ENCODE results near the gene RACGAP1.
A peak's percentile ranks its signal among the peaks of the same experiment; 100 is the strongest.
"Not testable (repeated sequence)": the region's sequence is repeated elsewhere in the genome, so short reads cannot be mapped to it uniquely, and the experiment has no call there.

Gene RACGAP1

DNA sequence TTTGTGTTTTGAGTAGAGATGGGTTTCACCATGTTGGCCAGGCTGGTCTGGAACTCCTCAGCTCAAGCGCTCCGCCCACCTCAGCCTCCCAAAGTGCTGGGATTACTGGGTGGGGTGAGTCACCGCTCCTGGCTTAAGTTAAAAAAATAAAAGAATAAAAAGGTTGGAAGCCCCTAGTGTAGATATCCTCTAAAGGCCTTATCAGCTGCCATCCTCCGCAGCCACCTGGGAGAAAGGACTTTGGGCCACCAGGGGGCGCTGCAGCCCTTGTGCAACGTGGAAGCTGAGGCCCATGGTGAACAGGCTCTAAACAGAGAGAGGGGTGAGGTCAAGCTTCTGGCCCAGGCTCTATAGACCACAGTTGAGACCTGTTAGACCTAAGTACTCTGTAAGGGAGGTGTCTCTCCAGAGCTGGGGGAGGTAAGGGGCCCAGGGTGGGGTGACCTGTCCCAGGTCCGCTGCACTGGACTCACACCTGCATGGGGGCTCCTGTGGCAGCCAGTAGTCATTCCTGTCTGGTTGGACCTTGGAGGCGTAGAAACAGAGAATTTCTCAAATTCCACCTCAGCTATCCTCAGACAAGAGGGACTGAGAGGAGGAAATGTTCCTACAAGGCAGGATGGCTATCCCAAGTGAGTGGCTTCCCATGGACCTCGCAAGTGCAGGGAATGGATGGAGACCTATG lies 14.0 kb upstream of the RACGAP1 start:
- DNase-seq: peak; percentile 66 to 97 (median 88)
- intact Hi-C loops (cut with DNase I): loop anchor here (1.0 kb wide), 2 partner anchors 17 to 31 kb away; no protein-coding TSS in a partner anchor

DNA sequence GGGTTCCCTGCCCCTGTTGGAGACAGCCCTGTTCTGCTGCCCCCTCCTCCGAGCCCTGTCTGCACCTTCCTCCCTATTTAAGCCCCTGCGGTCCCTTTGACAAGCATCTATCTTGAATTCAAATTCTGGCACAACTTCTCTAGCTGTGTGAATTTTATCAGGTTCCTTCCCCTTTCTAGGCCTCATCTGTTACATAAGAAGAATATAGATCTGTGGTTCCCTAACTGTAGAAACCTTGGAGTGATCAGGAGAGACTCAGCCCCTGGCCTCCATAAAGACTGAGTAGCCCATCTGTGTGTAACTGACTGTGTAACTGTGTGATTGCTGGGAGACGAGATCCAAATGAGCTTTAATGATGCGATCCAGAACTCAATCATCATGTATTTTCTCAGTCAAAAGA lies 13.0 kb upstream of the RACGAP1 start:
- intact Hi-C loops (cut with DNase I): no loop called here

DNA sequence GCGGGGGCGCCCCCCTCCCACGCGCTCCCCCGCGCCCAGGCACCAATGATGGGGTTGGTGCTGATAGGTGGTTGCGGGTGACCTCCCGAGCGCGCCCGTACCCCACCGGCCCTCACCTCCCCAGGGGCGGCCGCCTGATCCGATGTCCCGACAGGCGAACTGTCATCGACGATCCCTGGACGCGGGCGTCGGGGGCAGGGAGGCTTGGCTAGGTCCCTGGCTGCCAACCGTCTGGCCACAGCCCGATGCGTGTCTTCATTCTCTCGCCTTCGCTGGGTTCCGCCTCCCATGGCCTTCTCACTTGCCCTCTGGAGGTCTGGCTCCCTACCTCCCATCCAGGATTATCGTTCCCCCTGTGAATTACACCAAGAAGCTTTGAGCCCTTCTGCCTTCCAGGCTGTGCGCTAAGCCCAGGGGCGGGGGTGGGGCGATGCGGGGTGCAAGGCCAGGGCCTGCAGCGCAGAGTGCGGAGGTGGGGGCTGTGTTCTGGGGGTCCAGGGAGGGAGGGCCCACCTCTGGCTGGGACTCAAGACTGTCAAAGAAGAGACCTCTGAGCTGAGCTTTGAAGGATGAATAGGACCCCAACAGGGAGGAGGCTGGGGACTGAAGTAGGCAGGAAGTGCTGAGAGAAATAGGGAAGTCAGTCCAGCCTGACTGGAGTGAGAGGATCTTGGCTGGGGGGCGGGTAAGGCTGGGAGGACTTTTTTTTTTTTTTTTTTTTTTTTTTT lies 7.7 kb upstream of the RACGAP1 start:
- DNase-seq: peak in 1 of 10 donors; percentile 73
- intact Hi-C loops (cut with DNase I): no loop called here

More for the DNA sequence above, 13.0 kb upstream of the RACGAP1 start:
- DNase-seq: no peak

DNA sequence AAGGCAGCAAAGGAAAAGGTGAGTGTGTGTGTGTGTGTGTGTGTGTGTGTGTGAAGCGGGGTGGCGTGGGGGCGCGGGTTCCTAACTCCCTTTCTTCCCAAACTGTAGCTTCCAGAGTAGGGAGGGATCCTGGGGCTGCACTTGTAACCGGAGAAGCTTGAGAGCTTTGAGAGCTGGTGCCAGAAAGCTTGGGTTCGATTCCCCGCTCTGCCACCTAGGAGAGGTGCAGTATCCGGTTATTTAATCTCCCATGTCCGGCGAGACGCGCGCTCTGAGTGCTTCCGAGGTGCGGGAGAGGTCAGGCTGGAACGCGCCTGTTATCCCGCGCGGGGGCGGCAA lies 7.2 kb upstream of the RACGAP1 start:
- no peak for DNase-seq
- intact Hi-C loops (cut with DNase I): no loop called here

DNA sequence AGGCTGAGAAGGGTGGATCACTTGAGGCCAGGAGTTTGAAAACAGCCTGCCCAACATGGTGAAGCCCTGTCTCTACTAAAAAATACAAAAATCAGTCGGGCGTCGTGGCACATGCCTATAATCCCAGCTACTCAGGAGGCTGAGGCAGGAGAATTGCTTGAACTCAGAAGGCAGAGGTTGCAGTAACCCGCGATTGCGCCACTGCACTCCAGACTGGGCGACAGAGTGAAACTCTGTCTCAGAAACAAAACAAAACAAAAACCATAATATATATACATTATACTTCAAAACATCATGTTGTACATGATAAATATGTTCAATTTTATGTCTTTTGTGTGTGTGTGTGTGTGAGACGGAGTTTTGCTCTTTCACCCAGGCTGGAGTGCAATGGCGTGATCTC lies 5.2 kb upstream of the RACGAP1 start:
- DNase-seq; intact Hi-C loops (cut with DNase I): not testable (repeated sequence)

DNA sequence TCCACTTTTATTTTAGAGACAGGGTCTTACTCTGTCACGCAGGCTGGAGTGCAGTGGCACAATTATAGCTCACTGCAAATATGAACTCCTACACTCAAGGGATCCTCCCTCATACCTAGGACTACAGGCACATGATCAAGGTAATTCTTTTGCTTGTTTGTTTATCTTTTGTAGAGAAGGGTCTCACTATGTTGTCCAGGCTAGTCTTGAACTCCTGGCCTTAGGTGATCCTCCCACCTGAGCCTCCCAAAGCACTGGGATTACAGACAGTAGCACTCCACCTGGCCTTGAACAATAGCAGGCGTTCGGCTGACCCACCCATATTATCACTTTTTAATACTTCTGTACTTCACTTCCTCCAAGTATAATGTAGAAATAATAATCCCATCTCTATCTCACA lies 1.4 kb upstream of the RACGAP1 start:
- intact Hi-C loops (cut with DNase I): loop anchor here (5.0 kb wide), 1 partner anchor 44 kb away; no protein-coding TSS in a partner anchor
- no peak for DNase-seq

DNA sequence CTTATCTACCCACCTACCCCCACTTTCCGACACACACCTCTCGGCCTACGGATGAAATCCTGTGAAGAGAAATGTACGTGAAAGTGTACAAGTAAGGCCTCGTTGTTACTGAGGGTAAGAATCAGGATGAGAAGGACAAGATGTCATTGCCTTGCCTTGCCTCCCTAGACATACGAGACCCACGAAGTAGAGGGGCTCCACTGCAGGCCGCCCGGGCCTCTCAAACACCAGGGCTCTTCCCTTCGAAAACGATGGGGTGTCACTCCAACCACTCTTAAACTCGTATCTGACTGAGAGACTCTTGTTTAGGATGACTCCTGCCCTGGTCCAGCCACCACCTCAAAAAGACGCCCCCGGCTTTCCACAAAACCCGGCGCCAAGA lies 498 bp downstream of the RACGAP1 start:
- no peak for DNase-seq
- intact Hi-C loops (cut with DNase I): loop anchor here (5.0 kb wide), 2 partner anchors 33 to 42 kb away; partner anchors contain the start of gene ASIC1

DNA sequence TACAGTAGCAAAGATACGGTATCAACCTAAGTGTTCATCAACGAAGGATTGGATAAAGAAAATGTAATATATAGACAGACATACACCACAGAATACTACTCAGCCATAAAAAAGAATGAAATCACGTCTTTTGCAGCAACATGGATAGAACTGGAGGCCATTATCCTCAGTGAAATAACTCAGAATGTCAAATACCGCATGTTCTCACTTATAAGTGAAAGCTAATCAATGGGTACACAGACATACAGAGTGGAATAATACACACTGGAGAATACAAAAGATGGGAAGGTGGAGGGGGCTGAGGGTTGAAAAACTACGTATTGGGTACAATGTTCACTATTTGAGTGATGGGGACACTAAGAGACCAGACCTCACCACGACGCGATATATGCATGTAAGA lies 1.1 kb downstream of the RACGAP1 start:
- intact Hi-C loops (cut with DNase I): loop anchor here (5.0 kb wide), 1 partner anchor 33 kb away; the partner anchor contains the start of gene ASIC1
- no peak for DNase-seq

DNA sequence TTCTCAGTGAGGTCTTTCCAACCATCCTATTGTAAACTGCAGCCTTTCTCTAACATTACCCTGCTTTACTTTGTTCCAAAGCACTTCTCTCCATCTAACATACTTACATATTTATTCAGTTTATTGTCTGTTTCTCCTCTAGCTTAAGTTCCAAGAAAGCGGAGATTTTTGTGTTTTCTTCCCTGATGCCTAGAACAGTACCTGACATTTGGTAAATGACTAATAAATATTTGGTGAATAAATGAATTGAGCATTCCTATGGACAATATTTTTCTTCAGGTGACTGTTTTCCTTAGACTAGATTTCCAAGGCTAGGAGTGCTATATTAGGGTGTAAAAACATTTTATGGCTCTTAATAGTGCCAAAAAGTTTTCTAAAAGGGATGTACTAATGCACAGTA lies 2.4 kb downstream of the RACGAP1 start:
- intact Hi-C loops (cut with DNase I): loop anchor here (5.0 kb wide), 1 partner anchor 34 kb away; the partner anchor contains the start of gene ASIC1
- no peak for DNase-seq

DNA sequence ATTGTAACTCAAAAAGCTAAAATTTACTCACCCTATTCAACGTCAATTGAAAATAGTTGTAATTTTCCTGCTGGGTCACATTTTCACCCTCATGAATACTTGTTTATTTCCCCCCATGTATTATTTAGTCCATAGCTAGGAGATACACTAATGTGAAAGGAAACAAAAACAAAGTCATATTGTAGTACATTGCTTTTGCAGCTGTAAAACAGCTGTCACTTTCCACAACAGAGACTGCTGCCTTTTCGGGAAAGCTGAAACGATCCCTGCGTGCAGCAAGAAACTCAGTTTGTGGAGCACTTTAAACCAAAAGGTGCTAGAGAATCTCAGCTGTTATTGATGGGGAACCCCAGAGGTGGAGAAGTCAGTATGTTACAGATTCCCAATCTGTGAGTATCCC lies 4.3 kb downstream of the RACGAP1 start:
- DNase-seq: no peak
- intact Hi-C loops (cut with DNase I): loop anchor here (5.0 kb wide), 1 partner anchor 36 kb away; the partner anchor contains the start of gene ASIC1

DNA sequence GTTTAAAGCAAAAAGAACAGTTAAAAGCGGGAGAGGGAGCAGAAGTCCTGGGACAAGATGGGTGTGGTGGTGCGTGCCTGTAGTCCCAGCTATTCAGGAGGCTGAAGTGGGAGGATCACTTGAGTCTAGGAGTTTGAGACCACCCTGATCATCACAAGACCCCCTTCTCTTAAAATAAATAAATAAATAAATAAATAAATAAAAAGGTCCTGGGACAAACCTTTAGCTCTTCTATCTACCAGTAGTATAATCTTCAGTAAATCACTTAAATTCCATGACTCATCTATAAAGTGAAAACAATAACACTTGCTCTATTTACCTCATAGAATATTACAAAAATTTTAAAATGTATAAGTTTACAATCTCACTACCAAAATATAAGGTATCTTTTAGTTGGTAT lies 5.8 kb downstream of the RACGAP1 start:
- no peak for DNase-seq
- intact Hi-C loops (cut with DNase I): loop anchor here (5.0 kb wide), 1 partner anchor 47 kb away; the partner anchor contains the start of gene AQP6

DNA sequence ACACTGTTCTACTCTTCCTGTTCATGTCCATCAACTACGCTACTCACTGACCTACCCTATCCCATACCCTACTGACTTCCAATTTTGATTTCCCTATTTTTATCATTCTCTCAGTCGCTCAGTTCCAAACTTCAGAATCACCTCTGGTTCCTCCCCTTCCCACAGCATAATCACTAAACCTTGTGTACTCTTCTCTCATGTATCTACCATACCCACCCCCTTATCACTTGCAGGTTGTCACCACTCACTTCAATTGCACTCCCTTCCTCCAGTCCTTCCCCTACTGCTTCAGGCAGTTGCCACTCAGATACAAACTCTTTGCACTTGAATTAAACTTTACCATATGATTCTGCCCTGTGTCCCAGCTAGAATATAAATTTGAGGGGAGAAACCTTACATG lies 6.3 kb downstream of the RACGAP1 start:
- intact Hi-C loops (cut with DNase I): loop anchor here (5.0 kb wide), 1 partner anchor 47 kb away; the partner anchor contains the start of gene AQP6
- DNase-seq: no peak

DNA sequence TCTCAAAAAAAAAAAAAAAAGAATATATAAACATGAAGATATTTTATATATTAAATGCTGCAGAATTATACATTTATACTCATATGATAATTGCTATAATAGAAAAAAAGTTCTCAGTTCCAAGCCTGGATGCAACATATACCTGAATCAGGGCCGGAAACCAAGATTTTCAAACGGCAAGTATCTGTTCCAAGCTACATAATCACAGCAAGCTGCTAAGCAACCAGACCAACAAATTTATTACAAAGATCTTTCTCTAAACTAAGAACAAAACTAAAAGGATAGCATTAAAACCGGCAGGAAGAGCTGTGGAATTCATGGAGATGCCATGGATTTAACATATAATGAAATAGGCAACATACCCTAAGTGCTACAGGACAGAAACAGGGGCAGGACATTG lies 7.1 kb downstream of the RACGAP1 start:
- no peak for DNase-seq
- intact Hi-C loops (cut with DNase I): loop anchor here (5.0 kb wide), 1 partner anchor 46 kb away; the partner anchor contains the start of gene AQP6

DNA sequence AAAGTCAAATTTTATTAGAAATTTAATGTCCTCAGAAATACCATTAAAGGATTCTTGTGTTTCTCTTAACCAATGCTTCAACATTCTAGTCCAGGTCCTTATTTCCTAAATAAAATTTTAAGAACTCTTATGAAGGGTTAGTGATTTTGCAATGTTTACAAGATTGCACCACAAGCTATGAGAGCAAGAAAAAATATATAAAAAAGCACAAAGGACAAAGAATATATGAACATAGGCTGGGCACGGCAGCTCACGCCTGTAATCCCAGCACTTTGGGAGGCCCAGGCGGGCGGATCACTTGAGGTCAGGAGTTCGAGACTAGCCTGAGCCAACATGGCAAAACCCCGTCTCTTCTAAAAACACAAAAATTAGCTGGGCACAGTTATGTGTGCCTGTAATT lies 7.7 kb downstream of the RACGAP1 start:
- intact Hi-C loops (cut with DNase I): loop anchor here (5.0 kb wide), 1 partner anchor 45 kb away; the partner anchor contains the start of gene AQP6
- DNase-seq: no peak

DNA sequence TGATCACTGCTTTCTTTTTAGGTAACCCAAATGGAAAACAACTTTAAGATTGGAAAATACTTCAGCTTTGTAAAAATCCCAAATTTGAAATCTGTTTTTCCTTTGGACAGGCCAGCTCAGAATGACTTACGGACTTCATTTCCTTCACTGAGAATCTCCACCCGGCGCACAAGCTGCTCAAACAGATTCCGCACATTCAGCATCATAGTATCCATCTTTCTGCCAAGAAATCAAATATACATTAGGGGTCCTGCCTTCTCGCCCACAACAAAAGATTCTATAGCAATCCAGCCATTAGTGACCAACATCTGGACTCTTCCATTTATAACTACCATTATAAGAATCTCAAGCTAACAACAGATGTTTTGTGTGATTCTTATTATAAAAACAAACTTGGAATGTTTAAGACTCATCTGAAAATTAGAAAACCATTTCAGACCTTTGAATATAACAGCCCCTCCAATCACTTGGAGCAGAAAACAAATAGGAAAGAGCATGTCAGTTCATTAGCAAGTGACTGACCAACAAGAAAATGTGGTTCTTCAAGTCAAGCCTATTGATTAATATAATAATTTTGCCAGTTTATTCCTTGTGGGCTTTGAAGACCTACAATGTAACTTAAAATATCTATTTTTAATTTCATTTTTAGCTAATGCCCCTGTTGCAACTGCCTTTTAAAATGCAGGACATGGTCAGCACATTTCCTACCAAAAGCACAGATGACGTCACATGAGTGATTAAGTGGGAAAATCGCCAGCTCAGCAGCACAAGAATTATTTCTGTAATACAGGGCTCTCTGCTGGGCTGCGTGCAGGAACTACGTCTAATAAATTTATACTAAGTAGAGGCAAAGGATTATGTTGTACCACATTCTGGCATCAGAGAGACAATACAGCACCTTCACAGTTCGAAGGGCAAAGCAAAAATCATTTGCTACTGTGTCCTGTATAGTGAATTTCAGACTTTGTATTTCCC lies 8.5 kb downstream of the RACGAP1 start:
- intact Hi-C loops (cut with DNase I): loop anchor here (5.0 kb wide), 1 partner anchor 44 kb away; the partner anchor contains the start of gene AQP6
- DNase-seq: peak in 5 of 10 donors; percentile 32 to 59 (median 39)

DNA sequence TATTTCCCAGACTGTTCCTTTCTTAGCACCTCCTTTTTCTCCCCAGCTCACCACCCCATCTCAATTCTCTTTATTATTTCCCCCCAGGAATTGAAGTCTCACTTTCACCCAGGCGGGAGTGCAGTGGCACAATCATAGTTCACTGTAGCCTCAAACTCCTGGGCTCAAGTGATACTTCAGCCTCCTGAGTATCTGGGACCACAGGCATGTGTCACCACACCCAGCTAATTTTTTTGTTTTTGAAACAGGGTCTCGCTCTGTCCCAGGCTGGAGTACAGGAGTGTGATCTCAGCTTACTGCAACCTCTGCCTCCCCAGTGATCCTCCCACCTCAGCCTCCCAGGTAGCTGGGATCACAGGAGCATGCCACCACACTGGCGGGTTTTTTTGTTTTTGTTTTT lies 11.0 kb downstream of the RACGAP1 start:
- intact Hi-C loops (cut with DNase I): no loop called here
- DNase-seq: no peak

DNA sequence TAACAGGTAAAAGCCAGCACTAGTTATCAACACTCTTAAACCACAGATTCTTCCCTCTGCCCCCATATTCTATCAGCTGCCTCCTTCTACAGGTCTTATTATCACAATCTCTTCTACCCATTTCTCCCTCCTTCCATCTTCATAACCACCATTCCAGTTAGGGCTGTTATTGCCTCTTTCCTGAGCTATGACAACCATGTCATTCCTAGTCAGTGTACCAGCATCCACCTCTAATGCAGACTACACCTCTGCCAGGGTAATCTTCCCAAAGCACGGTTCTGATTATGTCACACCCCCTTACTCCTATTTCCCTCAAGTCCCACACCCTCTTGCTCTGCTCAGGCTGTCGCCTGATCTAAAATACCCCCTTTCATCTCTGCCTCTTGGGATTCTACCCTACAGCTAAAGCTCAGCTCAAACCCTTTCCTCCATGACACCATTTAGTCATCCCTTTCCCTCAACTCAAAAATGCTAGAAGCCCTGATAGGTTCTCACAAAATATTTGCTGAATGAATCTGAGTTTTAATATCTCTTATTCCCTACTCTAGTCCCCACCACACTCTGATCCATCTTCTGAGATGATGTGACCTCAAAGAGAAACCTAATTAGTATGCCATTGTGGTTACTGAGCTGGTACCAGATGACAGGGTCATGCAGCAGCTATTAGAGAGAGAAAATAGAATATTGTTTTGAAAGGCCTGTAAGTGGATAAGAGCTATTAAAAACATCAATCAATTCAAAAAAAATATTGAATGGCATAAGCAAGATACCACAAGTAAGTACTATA lies 11.7 kb downstream of the RACGAP1 start:
- intact Hi-C loops (cut with DNase I): no loop called here
- DNase-seq: no peak

DNA sequence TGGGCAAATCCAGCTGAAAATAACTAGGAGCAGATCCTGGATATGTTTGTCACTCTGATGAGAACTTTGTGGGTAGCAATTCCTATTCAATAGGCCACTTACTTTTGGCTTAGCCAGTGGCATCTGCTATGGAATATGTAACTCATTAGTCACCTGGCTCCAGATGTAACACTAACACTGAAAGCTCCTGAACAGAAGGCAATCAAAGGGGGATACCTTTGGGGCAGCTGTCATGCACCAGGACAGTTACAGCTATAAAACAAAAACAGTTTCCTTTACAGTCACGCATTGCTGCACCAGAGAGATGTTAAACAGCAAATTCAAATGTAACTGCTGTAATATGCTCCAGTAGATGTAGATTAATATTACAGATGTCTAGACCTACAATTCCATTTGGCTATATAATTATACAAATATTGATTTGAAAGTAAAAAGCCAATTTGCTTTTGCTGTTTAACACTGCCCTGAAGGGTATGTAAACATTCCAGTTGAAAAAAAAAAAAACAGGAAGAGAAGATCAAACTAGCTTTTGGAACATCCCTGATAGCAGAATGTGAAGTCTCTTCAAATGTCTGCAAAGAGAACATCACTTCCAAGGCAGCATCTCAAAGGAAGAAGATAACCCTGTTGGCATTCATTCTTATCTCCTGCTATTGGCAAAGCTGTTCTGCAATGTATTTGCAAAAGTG lies 18.4 kb downstream of the RACGAP1 start:
- intact Hi-C loops (cut with DNase I): no loop called here
- DNase-seq: no peak

DNA sequence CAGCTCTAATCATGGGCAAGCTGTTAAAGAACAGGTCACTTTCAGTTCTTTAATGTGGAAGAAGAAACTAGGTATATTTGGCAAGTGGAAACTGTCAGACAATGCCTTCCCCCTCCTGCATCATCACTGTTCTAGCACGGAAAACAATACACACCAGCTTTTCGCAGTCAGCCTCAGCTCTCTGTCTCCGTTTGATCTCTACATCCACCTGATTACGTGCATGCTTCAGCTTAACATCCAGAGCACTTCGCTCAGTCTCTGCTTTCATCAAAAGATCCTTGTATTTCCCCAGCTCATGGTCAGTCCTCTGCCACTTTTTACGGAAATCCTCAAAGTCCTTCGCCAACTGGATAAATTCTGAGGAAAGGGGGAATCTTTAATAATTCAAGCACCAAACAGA lies 19.0 kb downstream of the RACGAP1 start:
- intact Hi-C loops (cut with DNase I): no loop called here
- no peak for DNase-seq

Data from posterior cingulate gyrus (tissue), 11 donors.